HL-60/S4 (cell line): ENCODE measurements around the gene MGAT4A.
"Not testable (repeated sequence)": the region's sequence is repeated elsewhere in the genome, so short reads cannot be mapped to it uniquely, and the experiment has no call there.

Experiments used
- in situ Hi-C: fragments of 300-500 bp; cut with MboI; formaldehyde crosslinking; loops from 2 replicates; pipeline ENCODE4 v1.14.3; 2022; ENCODE audit warnings: low sequenced_read_pairs

The MGAT4A gene

GRCh38 chr2:98759827-98760625 is 29.1 kb upstream of the MGAT4A start:
- in situ Hi-C loops = no loop called here

GRCh38 chr2:98759338-98759737 is 28.4 kb upstream of the MGAT4A start:
- in situ Hi-C loops = no loop called here

- in situ Hi-C loops = no loop called here
Observed at GRCh38 chr2:98757904-98758421, 27.0 kb upstream of the MGAT4A start.

GRCh38 chr2:98753801-98754200 is 22.9 kb upstream of the MGAT4A start:
- in situ Hi-C loops = no loop called here

- in situ Hi-C loops = not testable (repeated sequence)
Observed at GRCh38 chr2:98752711-98753110, 21.8 kb upstream of the MGAT4A start.

GRCh38 chr2:98751748-98752147 is 20.8 kb upstream of the MGAT4A start:
- in situ Hi-C loops = no loop called here

- in situ Hi-C loops = no loop called here
Observed at GRCh38 chr2:98750593-98751282, 19.8 kb upstream of the MGAT4A start.

GRCh38 chr2:98749066-98749450 is 18.1 kb upstream of the MGAT4A start:
- in situ Hi-C loops = no loop called here

- in situ Hi-C loops = no loop called here
Observed at GRCh38 chr2:98748292-98749065, 17.5 kb upstream of the MGAT4A start.

- in situ Hi-C loops = no loop called here
Observed at GRCh38 chr2:98747888-98748287, 17.0 kb upstream of the MGAT4A start.

- in situ Hi-C loops = no loop called here
Observed at GRCh38 chr2:98746426-98746825, 15.5 kb upstream of the MGAT4A start.

GRCh38 chr2:98744595-98744994 is 13.7 kb upstream of the MGAT4A start:
- in situ Hi-C loops = no loop called here

- in situ Hi-C loops = no loop called here
Observed at GRCh38 chr2:98743835-98744234, 12.9 kb upstream of the MGAT4A start.

GRCh38 chr2:98739020-98739419 is 8.1 kb upstream of the MGAT4A start:
- in situ Hi-C loops = no loop called here

GRCh38 chr2:98738304-98738703 is 7.4 kb upstream of the MGAT4A start:
- in situ Hi-C loops = no loop called here

GRCh38 chr2:98737848-98738247 is 6.9 kb upstream of the MGAT4A start:
- in situ Hi-C loops = no loop called here

GRCh38 chr2:98736464-98736889 is 5.5 kb upstream of the MGAT4A start:
- in situ Hi-C loops = no loop called here

- in situ Hi-C loops = no loop called here
Observed at GRCh38 chr2:98734823-98735260, 3.9 kb upstream of the MGAT4A start.

GRCh38 chr2:98734162-98734561 is 3.2 kb upstream of the MGAT4A start:
- in situ Hi-C loops = no loop called here

- in situ Hi-C loops = no loop called here
Observed at GRCh38 chr2:98732430-98733051, 1.6 kb upstream of the MGAT4A start.

- in situ Hi-C loops = no loop called here
Observed at GRCh38 chr2:98731894-98732349, 990 bp upstream of the MGAT4A start.
